Endodermal cell (in vitro differentiated cells): ENCODE data around the gene TBCC. TPM values are rescaled to one million over a fixed set of nuclear protein-coding genes. Genes with fewer than 3 reads are reported as not detected.

ENCODE experiments used
- DNase-seq: peaks from one replicate; pipeline ENCODE4 v3.0.0-alpha.2; 2017
- H3K27ac ChIP-seq: 2 replicates; pipeline ENCODE4 v1.5.1; 2013; ENCODE audit warnings: mild to moderate bottlenecking, low read depth, low read length, moderate library complexity
- H3K27me3 ChIP-seq: 2 replicates; pipeline ENCODE4 v1.6.1; 2013; ENCODE audit warnings: mild to moderate bottlenecking, low read length, moderate library complexity; ENCODE audit not compliant: insufficient read depth, control insufficient read depth, poor library complexity, severe bottlenecking
- H3K36me3 ChIP-seq: 2 replicates; pipeline ENCODE4 v1.7.0; 2013; ENCODE audit warnings: mild to moderate bottlenecking, low read length, moderate library complexity; ENCODE audit not compliant: control insufficient read depth, insufficient read depth
- H3K4me1 ChIP-seq: one replicate; pipeline ENCODE4 v1.7.0; 2013; ENCODE audit warnings: low read length; ENCODE audit not compliant: control insufficient read depth, insufficient read depth
- H3K4me3 ChIP-seq: 2 replicates; pipeline ENCODE4 v1.5.1; 2013; ENCODE audit warnings: mild to moderate bottlenecking, low read length, moderate library complexity
- H3K9ac ChIP-seq: 2 replicates; pipeline ENCODE4 v1.6.1; 2013; ENCODE audit warnings: mild to moderate bottlenecking, low read length, moderate library complexity; ENCODE audit not compliant: poor library complexity, severe bottlenecking; ENCODE audit errors: extremely low read depth
- H3K9me3 ChIP-seq: 2 replicates; pipeline ENCODE4 v1.6.1; 2013; ENCODE audit warnings: mild to moderate bottlenecking, low read length, moderate library complexity; ENCODE audit not compliant: control insufficient read depth
- H3K27ac Mint-ChIP-seq: 2 replicates; pipeline ENCODE4 v1.8.0; 2020; ENCODE audit warnings: mixed read lengths
- H3K27me3 Mint-ChIP-seq: 2 replicates; pipeline ENCODE4 v1.8.0; 2021; ENCODE audit warnings: mild to moderate bottlenecking, mixed read lengths; ENCODE audit not compliant: insufficient read depth
- H3K36me3 Mint-ChIP-seq: 2 replicates; pipeline ENCODE4 v1.8.0; 2020; ENCODE audit warnings: low read depth, mixed read lengths
- H3K4me1 Mint-ChIP-seq: 2 replicates; pipeline ENCODE4 v1.8.0; 2020; ENCODE audit warnings: mixed read lengths
- H3K4me3 Mint-ChIP-seq: 2 replicates; pipeline ENCODE4 v1.8.0; 2020; ENCODE audit warnings: mild to moderate bottlenecking, moderate library complexity, mixed read lengths
- H3K9me3 Mint-ChIP-seq: 2 replicates; pipeline ENCODE4 v1.8.0; 2020; ENCODE audit warnings: mild to moderate bottlenecking, mixed read lengths
- CTCF ChIP-seq: fragments of 200-600 bp; sonication (generic); conservative IDR thresholded peaks from 2 replicates; pipeline ENCODE4 v1.5.0; 2021; ENCODE audit warnings: antibody characterized with exemption, mild to moderate bottlenecking
- WGBS, 2 experiments: methylation state at CpG; one replicate each; pipeline versions ENCODE4 v1.1.5 to v1.1.7; 2013; ENCODE audit warnings: missing lambda C conversion rate in 2 of 2, mixed read lengths in 1 of 2; ENCODE audit not compliant: insufficient coverage in 1 of 2, insufficient read length in 1 of 2; 5-methylcytosine and 5-hydroxymethylcytosine counted together
- total RNA-seq, 2 donors: library from RNA; stranded (reverse); fragmentation: NEBNext Ultra II Directional in 1 of 2; extraction: Animal tissue kit (Norgen Biotek cat#: 25700) in 1 of 2; gene quantifications; 2 replicates in 1 of 2; 3 replicates in 1 of 2; pipeline ENCODE4 v1.2.1, GENCODE V29; 2021

Gene TBCC
- total RNA-seq, 2 donors from 2014 or later = 16.7 to 21.9 TPM

GRCh38 chr6:42720739-42721138 lies 25.2 kb downstream of the TBCC start:
- TF ChIP-seq CTCF = no peak
- Histone ChIP-seq H3K27me3 (no peaks in the 10 kb centered on the region), H3K9me3 (no peaks in the 10 kb centered on the region), H3K4me1 (peaks cover 6% of the 10 kb centered on the region), H3K36me3 (no peaks in the 10 kb centered on the region), H3K27ac (no peak overlapping the region), H3K4me3 (no peak overlapping the region), H3K9ac (no peak overlapping the region)
- Mint-ChIP-seq H3K4me3 (no peak overlapping the region), H3K27ac (no peak overlapping the region), H3K9me3 (no peaks in the 10 kb centered on the region), H3K36me3 (no peaks in the 10 kb centered on the region), H3K27me3 (no peaks in the 10 kb centered on the region), H3K4me1 (peaks cover 7% of the 10 kb centered on the region)
- DNase-seq = no peak
- 76 to 88% methylated on average over 2 to 8 of the region's 8 CpGs for WGBS, 2 experiments

- no peak overlapping the region for H3K27ac Mint-ChIP-seq
- peaks cover 18% of the 10 kb centered on the region for H3K9me3 Mint-ChIP-seq
- H3K4me3 Mint-ChIP-seq = no peak overlapping the region
- Histone ChIP-seq H3K27ac (no peak overlapping the region), H3K36me3 (no peaks in the 10 kb centered on the region), H3K4me3 (no peak overlapping the region), H3K9me3 (peaks cover 26% of the 10 kb centered on the region), H3K4me1 (peaks cover 2% of the 10 kb centered on the region), H3K9ac (no peak overlapping the region), H3K27me3 (no peaks in the 10 kb centered on the region)
- WGBS, 2 experiments = 79 to 94% methylated on average over 3 to 4 of the region's 4 CpGs
- no peak for TF ChIP-seq CTCF
- H3K36me3 Mint-ChIP-seq = peaks cover 9% of the 10 kb centered on the region
- H3K27me3 Mint-ChIP-seq = no peaks in the 10 kb centered on the region
- H3K4me1 Mint-ChIP-seq = peaks cover 5% of the 10 kb centered on the region
- DNase-seq = no peak
Observed at GRCh38 chr6:42715871-42716270, 30.0 kb downstream of the TBCC start.

DNA sequence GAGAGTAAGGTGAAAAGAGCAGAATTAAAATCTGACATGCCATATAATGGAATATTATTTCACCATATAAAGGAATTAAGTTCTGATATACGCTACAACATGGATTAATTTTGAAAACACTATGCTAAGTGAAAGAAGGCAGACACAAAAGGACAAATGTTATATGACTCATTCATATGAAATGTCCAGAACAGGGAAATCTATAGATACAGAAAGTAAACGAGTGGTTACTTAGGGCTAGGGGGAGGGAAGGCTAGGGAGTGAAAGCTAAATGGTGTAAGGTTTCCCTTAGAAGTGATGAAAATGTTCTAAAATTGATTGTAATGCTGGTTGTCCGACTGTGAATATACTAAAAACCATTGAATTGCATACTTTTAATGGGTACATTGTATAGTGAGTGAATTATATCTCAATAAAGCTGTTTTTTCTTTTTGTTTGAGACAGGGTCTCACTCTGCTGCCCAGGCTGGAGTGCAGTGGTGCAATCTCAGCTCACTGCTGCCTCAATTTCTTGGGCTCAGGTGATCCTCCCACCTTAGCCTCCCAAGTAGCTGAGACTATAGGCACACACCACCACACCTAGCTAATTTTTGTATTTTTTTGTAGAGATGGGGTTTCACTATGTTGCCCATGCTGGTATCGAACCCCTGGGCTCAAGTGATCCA lies 31.7 kb downstream of the TBCC start:
- 90 to 97% methylated on average over 1 to 4 of the region's 4 CpGs for WGBS, 2 experiments
- Mint-ChIP-seq H3K27ac (no peak overlapping the region), H3K27me3 (no peaks in the 10 kb centered on the region), H3K9me3 (peaks cover 20% of the 10 kb centered on the region), H3K36me3 (peaks cover 12% of the 10 kb centered on the region), H3K4me3 (no peak overlapping the region), H3K4me1 (peaks cover 18% of the 10 kb centered on the region)
- H3K9ac ChIP-seq = no peak overlapping the region
- no peak overlapping the region for H3K27ac ChIP-seq
- no peak overlapping the region for H3K4me3 ChIP-seq
- TF ChIP-seq CTCF = no peak
- no peaks in the 10 kb centered on the region for H3K36me3 ChIP-seq
- H3K27me3 ChIP-seq = no peaks in the 10 kb centered on the region
- peaks cover 10% of the 10 kb centered on the region for H3K4me1 ChIP-seq
- H3K9me3 ChIP-seq = peaks cover 27% of the 10 kb centered on the region
- no peak for DNase-seq
